Measurements from ENCODE around the gene ABHD17B.
"Not testable (repeated sequence)": the region's sequence is repeated elsewhere in the genome, so short reads cannot be mapped to it uniquely, and the experiment has no call there.

ABHD17B gene

GRCh38 chr9:71911908-71912335 lies 929 bp upstream of the ABHD17B start:
- no peak for DNase-seq

- peak; percentile 11 for DNase-seq
These were observed 338 bp downstream of the ABHD17B start for GRCh38 chr9:71910650-71911060.

GRCh38 chr9:71909887-71910649 lies 925 bp downstream of the ABHD17B start:
- DNase-seq: peak; percentile 22

- no peak for DNase-seq
These were observed 2.2 kb downstream of the ABHD17B start for GRCh38 chr9:71908825-71909224.

GRCh38 chr9:71904076-71904475 lies 6.9 kb downstream of the ABHD17B start:
- no peak for DNase-seq

GRCh38 chr9:71901695-71902597 lies 9.0 kb downstream of the ABHD17B start:
- no peak for DNase-seq

- not testable (repeated sequence) for DNase-seq
These were observed 12.2 kb downstream of the ABHD17B start for GRCh38 chr9:71898756-71899155.

- DNase-seq: peak; percentile 51
These were observed 13.4 kb downstream of the ABHD17B start for GRCh38 chr9:71897577-71897976.

- no peak for DNase-seq
These were observed 14.2 kb downstream of the ABHD17B start for GRCh38 chr9:71896761-71897160.

GRCh38 chr9:71895955-71896354 lies 15.0 kb downstream of the ABHD17B start:
- DNase-seq: no peak

GRCh38 chr9:71895117-71895516 lies 15.9 kb downstream of the ABHD17B start:
- DNase-seq: no peak

GRCh38 chr9:71891557-71892189 lies 19.3 kb downstream of the ABHD17B start:
- DNase-seq: no peak

GRCh38 chr9:71890042-71890679 lies 20.8 kb downstream of the ABHD17B start:
- no peak for DNase-seq

- DNase-seq: no peak
These were observed 23.6 kb downstream of the ABHD17B start for GRCh38 chr9:71887362-71887761.

- DNase-seq: no peak
These were observed 24.5 kb downstream of the ABHD17B start for GRCh38 chr9:71886541-71886940.

GRCh38 chr9:71886015-71886414 lies 25.0 kb downstream of the ABHD17B start:
- no peak for DNase-seq

GRCh38 chr9:71885467-71885866 lies 25.5 kb downstream of the ABHD17B start:
- no peak for DNase-seq

GRCh38 chr9:71884005-71884404 lies 27.0 kb downstream of the ABHD17B start:
- no peak for DNase-seq

GRCh38 chr9:71879644-71880174 lies 31.3 kb downstream of the ABHD17B start:
- no peak for DNase-seq

- no peak for DNase-seq
These were observed 32.4 kb downstream of the ABHD17B start for GRCh38 chr9:71878327-71879274.

GRCh38 chr9:71876829-71877228 lies 34.2 kb downstream of the ABHD17B start:
- no peak for DNase-seq
